ENCODE measurements around the gene G6PC1.
"Not testable (repeated sequence)": the region's sequence is repeated elsewhere in the genome, so short reads cannot be mapped to it uniquely, and the experiment has no call there.

GRCh38 chr17:42915288-42915687 is 14.7 kb downstream of the G6PC1 start:
- TF ChIP-seq CTCF (conservative IDR thresholded peaks at IDR 0.05 in 1 of 2, IDR thresholded peaks at IDR 0.05 in 1 of 2; ENCODE audit: extremely low read depth in 1 of 2, insufficient read depth in 1 of 2, low read depth in 1 of 2, low read length in 2 of 2); EZH2 (IDR thresholded peaks at IDR 0.05; ENCODE audit: borderline replicate concordance, low read length): not testable (repeated sequence)
